RWPE1 (cell line): ENCODE data around the gene GPHN.

ENCODE experiments used
- CTCF ChIA-PET: fragments of 350-600 bp; sonication (Branson Sonifier 250); formaldehyde crosslinking; extraction: SDS; loops from one replicate; lab custom pipeline; 2021; lab: Yijun Ruan, JAX
- POLR2A ChIA-PET: fragments of 400-600 bp; formaldehyde crosslinking; extraction: SDS; loops from one replicate; lab custom pipeline; 2020; ENCODE audit warnings: antibody characterized with exemption; ENCODE audit not compliant: low non-redundant PET; lab: Yijun Ruan, JAX
- DNase-seq: peaks from one replicate; pipeline ENCODE4 v3.0.0; 2012; ENCODE audit warnings: low spot score
- H3K27ac ChIP-seq: fragments of 450-650 bp; 2 replicates; pipeline ENCODE4 v1.5.1; 2017
- CTCF ChIP-seq: fragments of 450-650 bp; conservative IDR thresholded peaks from 2 replicates; pipeline ENCODE4 v1.5.1; 2017; ENCODE audit warnings: low read depth, mild to moderate bottlenecking

GPHN gene

GRCh38 chr14:66746316-66747006 is 238.5 kb downstream of the GPHN start:
- peak; percentile 26 for DNase-seq
- no peak overlapping the region for H3K27ac ChIP-seq
- POLR2A ChIA-PET = no interaction called here
- CTCF ChIA-PET = interaction anchor here (0.6 to 1.2 kb wide), 4 partner anchors 10 to 139 kb away, joined by 3 to 6 read pairs (median 4); no protein-coding TSS in a partner anchor
- peak; percentile 56 for TF ChIP-seq CTCF

- POLR2A ChIA-PET = no interaction called here
- no peak for DNase-seq
- CTCF ChIA-PET = no interaction called here
- H3K27ac ChIP-seq = no peak overlapping the region
- no peak for TF ChIP-seq CTCF
Observed at GRCh38 chr14:66752109-66752508, 244.2 kb downstream of the GPHN start.

- CTCF ChIA-PET = interaction anchor here (0.6 to 1.2 kb wide), 3 partner anchors 11 to 355 kb away, joined by 3 to 6 read pairs (median 3); no protein-coding TSS in a partner anchor
- no peak overlapping the region for H3K27ac ChIP-seq
- no peak for TF ChIP-seq CTCF
- DNase-seq = no peak
- POLR2A ChIA-PET = no interaction called here
Observed at GRCh38 chr14:66758031-66758613, 250.2 kb downstream of the GPHN start.

- no peak for DNase-seq
- POLR2A ChIA-PET = no interaction called here
- H3K27ac ChIP-seq = no peak overlapping the region
- CTCF ChIA-PET = no interaction called here
- TF ChIP-seq CTCF = no peak
Observed at GRCh38 chr14:66772146-66772545, 264.2 kb downstream of the GPHN start.

- no peak for TF ChIP-seq CTCF
- ChIA-PET POLR2A (no interaction called here), CTCF (no interaction called here)
- no peak overlapping the region for H3K27ac ChIP-seq
- no peak for DNase-seq
Observed at GRCh38 chr14:66782853-66783252, 274.9 kb downstream of the GPHN start.

GRCh38 chr14:66790101-66790500 is 282.2 kb downstream of the GPHN start:
- no peak for DNase-seq
- ChIA-PET POLR2A (no interaction called here), CTCF (no interaction called here)
- TF ChIP-seq CTCF = no peak
- no peak overlapping the region for H3K27ac ChIP-seq
